SJCRH30 (cell line): ENCODE data around the gene DEFB126. TPM values are rescaled to one million over a fixed set of nuclear protein-coding genes. Genes with fewer than 3 reads are reported as not detected.
"Not testable (repeated sequence)": the region's sequence is repeated elsewhere in the genome, so short reads cannot be mapped to it uniquely, and the experiment has no call there.

ENCODE experiments used
- DNase-seq, 2 experiments: peaks; one replicate each; pipeline ENCODE4 v3.0.0-alpha.2; 2015 to 2020
- H3K27ac ChIP-seq: fragments of 250-450 bp; sonication (Bioruptor Pico); 2 replicates; pipeline ENCODE4 v1.5.1; 2020; ENCODE audit warnings: mild to moderate bottlenecking, moderate library complexity
- H3K27me3 ChIP-seq: fragments of 250-450 bp; sonication (Bioruptor Pico); 2 replicates; pipeline ENCODE4 v1.5.1; 2020; ENCODE audit warnings: mild to moderate bottlenecking, moderate library complexity
- H3K36me3 ChIP-seq: fragments of 250-450 bp; sonication (Bioruptor Pico); 2 replicates; pipeline ENCODE4 v1.5.1; 2020; ENCODE audit warnings: mild to moderate bottlenecking, moderate library complexity
- H3K4me1 ChIP-seq: fragments of 250-450 bp; sonication (Bioruptor Pico); 2 replicates; pipeline ENCODE4 v1.5.1; 2020; ENCODE audit warnings: mild to moderate bottlenecking, moderate library complexity
- H3K4me3 ChIP-seq: fragments of 250-450 bp; sonication (Bioruptor Pico); 2 replicates; pipeline ENCODE4 v1.5.1; 2020; ENCODE audit warnings: mild to moderate bottlenecking, moderate library complexity
- H3K9me3 ChIP-seq: fragments of 250-450 bp; sonication (Bioruptor Pico); replicated peaks from 2 replicates; pipeline ENCODE4 v1.5.1; 2020; ENCODE audit warnings: mild to moderate bottlenecking, moderate library complexity
- total RNA-seq: library from RNA; depleted of rRNA; stranded (reverse); fragments of >200 nt; shearing (Covaris generic); gene quantifications from 2 replicates; pipeline ENCODE4 v1.2.3, GENCODE V29; 2014; rRNA removed

Gene DEFB126, protein sequence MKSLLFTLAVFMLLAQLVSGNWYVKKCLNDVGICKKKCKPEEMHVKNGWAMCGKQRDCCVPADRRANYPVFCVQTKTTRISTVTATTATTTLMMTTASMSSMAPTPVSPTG
- not detected in 2 replicates for total RNA-seq

DNA sequence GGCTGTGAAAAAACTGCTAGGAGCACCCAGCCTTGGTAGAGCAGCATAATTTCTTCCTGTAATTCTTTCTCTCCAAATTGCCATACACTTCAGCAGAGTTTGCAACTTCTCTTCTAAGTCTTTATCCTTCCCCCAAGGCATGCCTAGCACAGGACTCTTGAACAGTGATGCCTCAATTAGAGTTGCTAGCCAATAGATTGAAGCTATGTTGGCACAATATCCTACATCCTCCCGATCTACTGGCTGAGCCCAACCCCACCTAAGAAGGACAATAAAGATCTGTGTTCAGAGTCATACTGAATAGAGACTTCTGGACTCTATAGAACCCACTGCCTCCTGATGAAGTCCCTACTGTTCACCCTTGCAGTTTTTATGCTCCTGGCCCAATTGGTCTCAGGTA, at the start of gene DEFB126:
DEFB126 (plus strand) TSS at position 301 of the 400 bp plus-strand sequence; CDS start at position 340, 39 bp downstream.
- DNase-seq: no peak
- H3K36me3 ChIP-seq: no peaks in the 10 kb centered on the region
- no peak within 1 kb of the TSS for H3K4me3 ChIP-seq
- H3K27me3 ChIP-seq: peaks cover 23% of the 10 kb centered on the region; the same call in 1 of the 2 replicates
- H3K4me1 ChIP-seq: no peaks in the 10 kb centered on the region
- no peak within 1 kb of the TSS for H3K27ac ChIP-seq
- no peaks in the 10 kb centered on the region for H3K9me3 ChIP-seq

DNA sequence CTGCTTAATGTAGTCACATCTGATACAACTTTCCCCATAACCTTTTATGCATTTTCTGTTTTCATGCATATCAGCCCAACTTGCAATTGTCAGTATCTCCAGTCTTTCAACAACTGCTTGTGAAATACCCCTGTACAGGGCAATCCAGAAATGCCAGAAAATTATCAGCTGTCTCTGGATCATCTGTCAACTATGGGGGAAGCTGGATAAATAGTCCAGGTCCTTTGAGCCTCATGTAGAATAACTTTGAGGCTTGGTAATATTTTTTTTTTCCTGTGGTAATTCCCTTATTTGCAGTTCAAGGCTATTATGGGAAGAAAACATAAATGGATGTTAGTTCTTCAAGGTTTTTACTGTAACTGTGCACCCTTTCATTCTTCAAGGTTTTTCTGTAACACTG, 48.7 kb upstream of the DEFB126 start:
- Histone ChIP-seq H3K36me3 (no peaks in the 10 kb centered on the region), H3K4me3 (no peak overlapping the region), H3K27ac (no peak overlapping the region), H3K4me1 (no peaks in the 10 kb centered on the region), H3K9me3 (peaks cover 9% of the 10 kb centered on the region), H3K27me3 (no peaks in the 10 kb centered on the region)
- no peak for DNase-seq

GRCh38 chr20:95215-95614, 47.2 kb upstream of the DEFB126 start:
- Histone ChIP-seq H3K27ac (no peak overlapping the region), H3K9me3 (peaks cover 9% of the 10 kb centered on the region), H3K27me3 (no peaks in the 10 kb centered on the region), H3K4me1 (no peaks in the 10 kb centered on the region), H3K4me3 (no peak overlapping the region), H3K36me3 (no peaks in the 10 kb centered on the region)
- DNase-seq: no peak

DNA sequence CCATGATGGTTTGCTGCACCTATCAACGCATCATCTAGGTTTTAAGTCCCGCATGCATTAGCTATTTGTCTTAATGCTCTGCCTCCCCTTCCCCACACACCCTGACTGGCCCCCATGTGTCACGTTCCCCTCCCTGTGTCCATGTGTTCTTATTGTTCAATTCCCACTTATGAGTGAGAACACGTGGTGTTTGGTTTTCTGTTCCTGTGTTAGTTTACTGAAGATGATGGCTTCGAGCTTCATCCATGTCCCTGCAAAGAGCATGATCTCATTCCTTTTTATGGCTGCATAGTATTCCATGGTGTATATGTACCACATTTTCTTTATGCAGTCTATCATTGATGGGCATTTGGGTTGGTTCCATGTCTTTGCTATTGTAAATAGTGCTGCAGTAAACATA, 44.7 kb upstream of the DEFB126 start:
- not testable (repeated sequence) for H3K36me3 ChIP-seq, H3K4me3 ChIP-seq, H3K9me3 ChIP-seq, H3K27ac ChIP-seq, H3K4me1 ChIP-seq, H3K27me3 ChIP-seq, DNase-seq

GRCh38 chr20:101975-102374, 40.4 kb upstream of the DEFB126 start:
- H3K27ac ChIP-seq: no peak overlapping the region
- H3K4me3 ChIP-seq: no peak overlapping the region
- no peaks in the 10 kb centered on the region for H3K9me3 ChIP-seq
- no peaks in the 10 kb centered on the region for H3K36me3 ChIP-seq
- no peaks in the 10 kb centered on the region for H3K4me1 ChIP-seq
- DNase-seq: no peak
- no peaks in the 10 kb centered on the region for H3K27me3 ChIP-seq

DNA sequence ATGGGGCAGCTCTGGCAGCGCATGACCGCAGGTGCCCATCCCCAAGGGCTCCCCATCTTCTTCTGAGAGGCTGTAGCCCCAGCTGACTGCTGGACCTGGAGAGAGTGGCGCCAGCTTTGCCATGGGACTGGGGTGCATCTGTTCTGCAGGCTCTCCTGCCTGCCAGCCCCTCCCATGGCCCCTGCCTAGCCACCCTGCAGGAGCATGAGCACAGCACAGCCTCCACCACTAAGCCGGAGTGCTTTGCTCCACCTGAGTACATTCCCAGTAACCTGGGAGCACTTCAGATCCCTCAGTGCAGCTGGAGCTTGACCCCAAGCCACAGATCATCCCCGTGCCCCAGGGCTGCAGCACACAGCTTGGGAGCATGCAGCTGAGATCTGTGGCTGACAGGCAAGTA, 38.9 kb upstream of the DEFB126 start:
- Histone ChIP-seq H3K4me1 (no peaks in the 10 kb centered on the region), H3K4me3 (no peak overlapping the region), H3K27me3 (no peaks in the 10 kb centered on the region; the same call in 1 of the 2 replicates), H3K27ac (no peak overlapping the region), H3K36me3 (no peaks in the 10 kb centered on the region), H3K9me3 (no peaks in the 10 kb centered on the region)
- no peak for DNase-seq

GRCh38 chr20:112396-112795, 30.0 kb upstream of the DEFB126 start:
- Histone ChIP-seq H3K27ac (no peak overlapping the region), H3K9me3 (no peaks in the 10 kb centered on the region), H3K27me3 (no peaks in the 10 kb centered on the region; the same call in 1 of the 2 replicates), H3K36me3 (no peaks in the 10 kb centered on the region), H3K4me3 (no peak overlapping the region), H3K4me1 (no peaks in the 10 kb centered on the region)
- no peak for DNase-seq

GRCh38 chr20:117518-117917, 24.9 kb upstream of the DEFB126 start:
- Histone ChIP-seq H3K27me3 (no peaks in the 10 kb centered on the region), H3K27ac (no peak overlapping the region), H3K9me3 (no peaks in the 10 kb centered on the region), H3K4me1 (no peaks in the 10 kb centered on the region), H3K4me3 (no peak overlapping the region), H3K36me3 (no peaks in the 10 kb centered on the region)
- DNase-seq: no peak

DNA sequence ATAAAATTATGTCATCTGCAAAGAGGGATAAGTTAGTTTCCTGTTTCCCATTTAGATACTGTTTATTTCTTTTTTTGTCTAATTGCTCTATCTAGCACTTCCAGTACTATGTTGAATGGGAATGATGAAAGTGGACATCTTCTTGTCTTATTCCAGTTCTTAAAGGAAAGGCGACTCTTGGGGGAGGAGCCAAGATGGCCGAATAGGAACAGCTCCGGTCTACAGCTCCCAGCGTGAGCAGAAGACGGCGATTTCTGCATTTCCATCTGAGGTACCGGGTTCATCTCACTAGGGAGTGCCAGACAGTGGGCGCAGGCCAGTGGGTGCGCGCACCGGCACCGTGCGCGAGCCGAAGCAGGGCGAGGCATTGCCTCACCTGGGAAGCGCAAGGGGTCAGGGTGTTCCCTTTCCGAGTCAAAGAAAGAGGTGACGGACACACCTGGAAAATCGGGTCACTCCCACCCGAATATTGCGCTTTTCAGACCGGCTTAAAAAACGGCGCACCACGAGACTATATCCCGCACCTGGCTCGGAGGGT, 12.5 kb upstream of the DEFB126 start:
- H3K27me3 ChIP-seq, H3K9me3 ChIP-seq, H3K4me1 ChIP-seq, H3K4me3 ChIP-seq, H3K27ac ChIP-seq, DNase-seq, H3K36me3 ChIP-seq: not testable (repeated sequence)

DNA sequence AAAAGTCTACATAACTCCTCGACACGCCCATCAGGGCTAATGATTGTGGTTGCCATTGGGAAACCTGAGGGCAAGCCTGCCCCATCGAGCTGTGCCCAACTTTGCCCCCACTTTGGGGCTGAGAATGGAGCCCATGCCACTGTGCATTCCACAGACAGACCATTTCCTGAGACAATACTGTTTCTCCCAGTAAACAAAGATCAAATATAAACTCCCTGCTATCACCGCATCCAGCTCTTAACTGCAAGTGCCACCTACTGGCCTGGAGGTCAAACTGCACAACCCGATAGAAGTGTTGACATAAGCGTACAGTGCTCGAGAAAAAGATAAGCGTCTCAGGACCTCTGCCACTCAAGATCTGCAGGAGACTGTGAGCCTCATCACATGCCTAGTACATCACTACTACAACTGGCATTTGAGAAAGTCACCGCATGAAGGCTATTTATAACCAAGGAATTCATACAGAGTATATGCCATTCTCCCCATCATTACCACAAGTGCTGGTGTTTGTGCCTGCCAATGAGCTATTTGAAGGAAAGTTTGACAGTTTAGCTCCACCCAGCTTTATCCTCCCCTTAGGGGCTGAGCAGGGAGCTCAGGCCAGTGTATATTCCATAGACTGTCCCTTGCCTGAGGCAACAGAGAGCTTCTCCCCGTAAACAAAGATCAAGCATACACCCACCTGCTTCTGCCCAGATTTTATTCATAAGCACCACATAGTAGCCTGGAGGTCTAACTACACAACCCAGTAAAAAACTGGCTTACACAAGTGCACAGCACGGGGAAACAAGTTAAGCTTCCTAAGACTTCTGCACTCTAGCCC, 4.5 kb upstream of the DEFB126 start:
- Histone ChIP-seq H3K36me3 (no peaks in the 10 kb centered on the region), H3K9me3 (no peaks in the 10 kb centered on the region), H3K4me3 (peak overlapping the region; percentile 52), H3K4me1 (no peaks in the 10 kb centered on the region), H3K27ac (peak overlapping the region; percentile 14; the same call in 1 of the 2 replicates), H3K27me3 (no peaks in the 10 kb centered on the region)
- DNase-seq: peak; percentile 47 to 71

DNA sequence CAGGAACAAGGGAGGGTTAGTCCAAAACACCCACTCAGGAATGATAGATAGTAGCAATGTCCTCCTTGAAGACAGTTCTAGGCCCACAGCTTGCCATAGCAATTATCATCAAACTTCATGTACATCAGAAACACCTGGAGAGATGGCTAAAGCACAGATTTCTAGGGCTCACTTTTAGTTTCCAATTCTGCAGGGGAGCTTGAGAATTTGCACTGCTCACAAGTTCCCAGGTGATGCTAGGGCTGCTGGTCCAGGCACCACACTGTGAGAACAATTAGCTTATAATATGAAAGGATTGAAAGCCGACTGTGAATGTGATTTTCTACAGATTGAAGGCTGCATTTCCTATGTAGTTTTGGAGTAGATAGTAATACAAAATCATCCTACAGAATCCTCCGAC, 3.5 kb downstream of the DEFB126 start:
- H3K27me3 ChIP-seq: peaks cover 29% of the 10 kb centered on the region; the same call in 1 of the 2 replicates
- no peak for DNase-seq
- H3K4me3 ChIP-seq: no peak overlapping the region
- H3K4me1 ChIP-seq: no peaks in the 10 kb centered on the region
- no peaks in the 10 kb centered on the region for H3K9me3 ChIP-seq
- no peaks in the 10 kb centered on the region for H3K36me3 ChIP-seq
- H3K27ac ChIP-seq: no peak overlapping the region

DNA sequence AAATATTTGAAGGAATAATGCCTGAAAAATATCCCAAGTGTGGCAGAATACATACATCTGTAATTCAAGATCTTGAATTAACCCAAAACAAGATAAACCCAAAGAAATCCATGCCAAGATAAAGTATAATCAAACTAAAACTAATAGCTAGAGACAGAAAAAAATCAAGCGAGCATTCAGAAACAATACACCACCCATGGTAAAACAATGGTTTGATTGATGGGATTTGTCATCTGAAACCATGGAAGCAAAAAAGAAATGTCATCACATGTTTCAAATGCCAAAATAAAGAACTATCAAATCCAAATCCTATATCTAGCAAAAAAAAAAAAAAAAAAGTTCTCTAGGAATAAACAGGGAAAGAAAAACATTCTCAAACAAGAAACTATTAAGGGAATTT, 9.7 kb downstream of the DEFB126 start:
- Histone ChIP-seq H3K27ac (no peak overlapping the region), H3K4me3 (no peak overlapping the region), H3K4me1 (no peaks in the 10 kb centered on the region), H3K36me3 (no peaks in the 10 kb centered on the region), H3K9me3 (no peaks in the 10 kb centered on the region), H3K27me3 (peaks cover 7% of the 10 kb centered on the region; the same call in 1 of the 2 replicates)
- no peak for DNase-seq

DNA sequence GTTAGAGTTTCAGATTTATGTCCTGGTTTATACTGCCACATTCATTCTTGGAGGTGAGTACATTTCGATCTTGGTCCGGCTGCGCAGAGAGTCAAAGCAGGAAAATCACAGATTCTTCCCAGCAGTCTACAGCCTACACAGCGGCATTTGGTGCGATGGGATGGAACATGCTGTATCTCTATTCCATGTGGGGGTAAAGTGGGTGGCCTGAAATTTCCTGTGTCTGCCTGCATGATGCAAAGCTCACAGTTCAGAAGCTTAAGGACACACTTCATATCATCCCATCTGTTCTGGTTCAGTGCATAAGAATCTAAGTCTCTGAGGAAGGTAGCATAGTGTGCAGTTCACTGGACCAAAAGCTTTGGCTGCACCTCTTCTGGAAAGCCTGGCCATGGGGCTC, 14.8 kb downstream of the DEFB126 start, which contains the start of gene DEFB127:
DEFB127 (plus strand) TSS at position 301 of the 400 bp plus-strand sequence; CDS start at position 392, 91 bp downstream.
- Histone ChIP-seq H3K36me3 (no peaks in the 10 kb centered on the region), H3K9me3 (no peaks in the 10 kb centered on the region), H3K27ac (no peak within 1 kb of the TSS), H3K27me3 (no peaks in the 10 kb centered on the region; the same call in none of the 2 replicates), H3K4me3 (no peak within 1 kb of the TSS), H3K4me1 (no peaks in the 10 kb centered on the region)
- no peak for DNase-seq

GRCh38 chr20:164618-165017, 22.2 kb downstream of the DEFB126 start:
- Histone ChIP-seq H3K27ac (no peak overlapping the region), H3K4me1 (no peaks in the 10 kb centered on the region), H3K36me3 (no peaks in the 10 kb centered on the region), H3K9me3 (no peaks in the 10 kb centered on the region), H3K27me3 (peaks cover 3% of the 10 kb centered on the region), H3K4me3 (no peak overlapping the region)
- DNase-seq: no peak

DNA sequence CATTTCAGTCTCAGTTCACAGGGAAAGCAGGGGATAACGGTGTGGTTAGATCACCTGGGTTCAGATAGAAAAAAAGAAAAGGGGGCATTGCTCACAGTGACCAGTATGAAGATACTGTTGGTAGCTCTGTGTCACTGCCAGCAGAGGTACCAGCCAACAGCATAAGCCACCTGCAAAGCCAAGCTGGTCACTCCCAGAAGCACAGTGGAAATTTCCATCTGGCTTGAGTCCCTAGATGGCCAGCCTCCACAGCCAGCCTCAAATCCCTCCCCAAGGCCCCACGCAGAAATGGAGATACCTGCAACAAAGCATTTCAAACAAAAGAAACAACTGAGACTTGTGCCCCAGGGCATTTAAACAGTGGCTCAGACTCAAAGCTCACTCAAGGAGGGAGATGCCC, 26.5 kb downstream of the DEFB126 start:
- H3K27me3 ChIP-seq: 0 out of 2 replicates have a peak, but pooled peaks cover 3% of the 10 kb centered on the region
- no peaks in the 10 kb centered on the region; the same call in 1 of the 2 replicates for H3K9me3 ChIP-seq
- no peak overlapping the region for H3K27ac ChIP-seq
- H3K4me3 ChIP-seq: no peak overlapping the region
- H3K36me3 ChIP-seq: no peaks in the 10 kb centered on the region
- no peaks in the 10 kb centered on the region for H3K4me1 ChIP-seq
- DNase-seq: no peak
